OCI-LY1 (cell line): ENCODE measurements around the gene PLXND1.

Experiments
- EZH2 ChIP-seq: fragments of 200-600 bp; sonication (generic), shearing (Covaris generic); IDR thresholded peaks from 2 replicates; pipeline ENCODE4 v1.8.0; 2017; ENCODE audit warnings: borderline replicate concordance, mixed run types, mild to moderate bottlenecking, antibody characterized with exemption, low read length, moderate library complexity, mixed read lengths
- TF ChIP-seq, protein P1 (sequence below): fragments of 200-600 bp; sonication (generic), shearing (Covaris generic); IDR thresholded peaks from 2 replicates; pipeline ENCODE4 v1.5.1; 2017; ENCODE audit warnings: mild to moderate bottlenecking, antibody characterized with exemption, low read length, moderate library complexity, mixed read lengths

DNA sequence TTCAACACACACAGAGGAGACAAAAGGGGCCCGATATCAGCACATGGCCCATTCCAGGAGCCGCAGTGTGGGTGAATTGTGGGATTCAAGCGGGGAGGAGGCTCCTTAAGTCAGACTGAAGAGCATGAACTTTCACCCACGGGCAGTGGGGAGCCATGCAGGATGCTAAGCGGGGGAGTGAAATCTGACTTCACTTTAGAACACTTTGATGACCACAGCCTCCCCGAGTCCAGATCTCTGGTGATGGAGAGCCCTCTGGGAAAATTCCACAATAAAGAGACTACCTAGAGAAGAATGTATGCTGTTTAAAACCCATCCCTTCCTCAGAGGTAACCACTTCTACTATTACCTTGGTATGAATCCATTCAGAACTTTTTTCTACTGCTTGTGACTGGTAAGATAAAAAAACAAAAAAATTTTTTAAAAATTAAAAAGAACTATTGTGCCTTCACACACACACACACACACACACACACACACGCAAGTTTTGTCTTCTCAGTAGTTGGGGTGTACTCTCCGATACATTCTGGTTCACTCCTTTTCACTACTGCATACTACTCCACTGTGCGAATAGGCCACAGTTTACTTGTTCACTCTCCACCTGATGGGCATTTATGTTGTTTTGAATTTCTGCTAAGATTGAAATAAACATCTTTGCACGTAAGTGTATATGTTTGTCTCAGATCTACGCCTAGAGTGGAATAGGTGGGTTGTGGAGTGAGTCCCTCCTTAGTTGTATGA is 65.5 kb downstream of the PLXND1 start:
- TF ChIP-seq, protein P1, sequence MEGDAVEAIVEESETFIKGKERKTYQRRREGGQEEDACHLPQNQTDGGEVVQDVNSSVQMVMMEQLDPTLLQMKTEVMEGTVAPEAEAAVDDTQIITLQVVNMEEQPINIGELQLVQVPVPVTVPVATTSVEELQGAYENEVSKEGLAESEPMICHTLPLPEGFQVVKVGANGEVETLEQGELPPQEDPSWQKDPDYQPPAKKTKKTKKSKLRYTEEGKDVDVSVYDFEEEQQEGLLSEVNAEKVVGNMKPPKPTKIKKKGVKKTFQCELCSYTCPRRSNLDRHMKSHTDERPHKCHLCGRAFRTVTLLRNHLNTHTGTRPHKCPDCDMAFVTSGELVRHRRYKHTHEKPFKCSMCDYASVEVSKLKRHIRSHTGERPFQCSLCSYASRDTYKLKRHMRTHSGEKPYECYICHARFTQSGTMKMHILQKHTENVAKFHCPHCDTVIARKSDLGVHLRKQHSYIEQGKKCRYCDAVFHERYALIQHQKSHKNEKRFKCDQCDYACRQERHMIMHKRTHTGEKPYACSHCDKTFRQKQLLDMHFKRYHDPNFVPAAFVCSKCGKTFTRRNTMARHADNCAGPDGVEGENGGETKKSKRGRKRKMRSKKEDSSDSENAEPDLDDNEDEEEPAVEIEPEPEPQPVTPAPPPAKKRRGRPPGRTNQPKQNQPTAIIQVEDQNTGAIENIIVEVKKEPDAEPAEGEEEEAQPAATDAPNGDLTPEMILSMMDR = no peak
- no peak for TF ChIP-seq EZH2
